CD4-positive, alpha-beta T cell treated with Interleukin-15 for 4 hours (primary cell): ENCODE data around the gene RAB3C.
"Not testable (repeated sequence)": the region's sequence is repeated elsewhere in the genome, so short reads cannot be mapped to it uniquely, and the experiment has no call there.

Experiments used
- DNase-seq: peaks from one replicate; pipeline ENCODE4 v3.0.0-alpha.2; 2020; ENCODE audit warnings: low spot score

Gene RAB3C

GRCh38 chr5:58582803-58583491, at the start of gene RAB3C:
RAB3C (plus strand) TSS chr5:58583075; CDS start chr5:58583209, 134 bp downstream.
- peak; percentile 19 for DNase-seq

GRCh38 chr5:58541935-58542334, 40.9 kb upstream of the RAB3C start:
- DNase-seq, result not testable (repeated sequence)

GRCh38 chr5:58542709-58543108, 40.2 kb upstream of the RAB3C start:
- DNase-seq, result no peak

- no peak for DNase-seq
Observed at GRCh38 chr5:58543723-58544122, 39.2 kb upstream of the RAB3C start.

- no peak for DNase-seq
Observed at GRCh38 chr5:58544195-58544594, 38.7 kb upstream of the RAB3C start.

GRCh38 chr5:58544926-58545325, 37.9 kb upstream of the RAB3C start:
- no peak for DNase-seq

- DNase-seq, result peak; percentile 2
Observed at GRCh38 chr5:58545912-58546311, 37.0 kb upstream of the RAB3C start.

GRCh38 chr5:58548068-58548467, 34.8 kb upstream of the RAB3C start:
- no peak for DNase-seq

- DNase-seq, result no peak
Observed at GRCh38 chr5:58551492-58551891, 31.4 kb upstream of the RAB3C start.

- not testable (repeated sequence) for DNase-seq
Observed at GRCh38 chr5:58557665-58558338, 25.1 kb upstream of the RAB3C start.

- DNase-seq, result not testable (repeated sequence)
Observed at GRCh38 chr5:58563016-58563700, 19.7 kb upstream of the RAB3C start.

- not testable (repeated sequence) for DNase-seq
Observed at GRCh38 chr5:58564043-58564832, 18.6 kb upstream of the RAB3C start.

GRCh38 chr5:58565033-58565432, 17.8 kb upstream of the RAB3C start:
- DNase-seq, result no peak

- DNase-seq, result no peak
Observed at GRCh38 chr5:58571501-58571900, 11.4 kb upstream of the RAB3C start.

- not testable (repeated sequence) for DNase-seq
Observed at GRCh38 chr5:58572973-58573372, 9.9 kb upstream of the RAB3C start.

GRCh38 chr5:58579781-58580180, 3.1 kb upstream of the RAB3C start:
- DNase-seq, result no peak

- DNase-seq, result no peak
Observed at GRCh38 chr5:58582019-58582802, 664 bp upstream of the RAB3C start.

GRCh38 chr5:58595952-58596351, 13.1 kb downstream of the RAB3C start:
- DNase-seq, result no peak

GRCh38 chr5:58598440-58598839, 15.6 kb downstream of the RAB3C start:
- DNase-seq, result no peak

GRCh38 chr5:58599217-58599616, 16.3 kb downstream of the RAB3C start:
- no peak for DNase-seq

GRCh38 chr5:58600613-58601012, 17.7 kb downstream of the RAB3C start:
- DNase-seq, result not testable (repeated sequence)
